Right cardiac atrium (tissue), 5 donors: ENCODE data around the gene RS1. TPM values are rescaled to one million over a fixed set of nuclear protein-coding genes. Genes with fewer than 3 reads are reported as not detected.

ENCODE experiments used
- ATAC-seq, 2 donors: fragments of 200-7000 bp; cut with Tn5 transposase; one replicate each; pipeline versions ENCODE4 v1.8.0 to v1.9.1; 2020; ENCODE audit warnings: moderate library complexity in 2 of 2, mild to moderate bottlenecking in 1 of 2
- DNase-seq, 3 donors: peaks; one replicate each; pipeline ENCODE4 v3.0.0-alpha.2; 2020
- H3K27ac ChIP-seq: one replicate; pipeline ENCODE4 v1.5.1; 2013; ENCODE audit warnings: mild to moderate bottlenecking, low read length, control low read depth, moderate library complexity
- H3K27me3 ChIP-seq: one replicate; pipeline ENCODE4 v1.6.1; 2013; ENCODE audit not compliant: control insufficient read depth, insufficient read depth
- H3K4me1 ChIP-seq: one replicate; pipeline ENCODE4 v1.6.1; 2013; ENCODE audit warnings: low read length; ENCODE audit not compliant: control insufficient read depth, insufficient read depth
- H3K4me3 ChIP-seq: one replicate; pipeline ENCODE4 v1.5.1; 2013; ENCODE audit warnings: low read length, control low read depth
- H3K9me3 ChIP-seq: one replicate; pipeline ENCODE4 v1.6.1; 2013; ENCODE audit warnings: low read length; ENCODE audit not compliant: control insufficient read depth
- WGBS: extraction: QIAGEN DNeasy Blood & Tissue Kit; methylation state at CpG from one replicate; pipeline ENCODE4 v1.1.7; 2013; 5-methylcytosine and 5-hydroxymethylcytosine counted together
- intact Hi-C, 4 donors: fragments of 100-400 bp; cut with DNase I; formaldehyde crosslinking; loops; one replicate each; pipeline versions ENCODE4 v1.11.0 to v1.14.0; 2022 to 2023
- long read RNA-seq, 4 donors: library from polyadenylated mRNA; unstranded; transcript quantifications; one replicate each; pipeline ENCODE4 v2.0.0, GENCODE V29; 2020 to 2021
- polyA plus RNA-seq: library from polyadenylated mRNA; stranded (reverse); fragments of 200-250 nt; gene quantifications from one replicate; pipeline ENCODE4 v1.2.3, GENCODE V29; 2013
- total RNA-seq, 4 donors: library from RNA; stranded (reverse); fragmentation: NEBNext Ultra II Directional; extraction: Animal tissue kit (Norgen Biotek cat#: 25700); gene quantifications; one replicate each; pipeline ENCODE4 v1.2.1, GENCODE V29; 2021
- donor health status: healthy with polysubstance abuse.
- donor health status: DM: no; HTN: yes; CAD: no.
- donor health status: DM: no; HTN: no; CAD: no.
- donor health status: DM: no; HTN: yes; CAD: no; lungs with severe emphysema.
- donor health status: DM: yes; HTN: yes; CAD: no.

Gene RS1
- not detected for total RNA-seq
- not detected for polyA plus RNA-seq
- long read RNA-seq, donor 1 = 0 reads
- long read RNA-seq, donor 2 = 0 reads
- long read RNA-seq, donor 3 = 0 reads
- long read RNA-seq, donor 4 = 0 reads

GRCh38 chrX:18672008-18672407, at the start of gene RS1:
TSS of gene RS1 (minus strand) at chrX:18672108. CDS start at chrX:18672068, 40 bp downstream.
- H3K9me3 ChIP-seq = no peaks in the 10 kb centered on the region
- no peak for DNase-seq
- no peaks in the 10 kb centered on the region for H3K4me1 ChIP-seq
- H3K27me3 ChIP-seq = no peaks in the 10 kb centered on the region
- H3K4me3 ChIP-seq = no peak within 1 kb of the TSS
- no peak within 1 kb of the TSS for H3K27ac ChIP-seq
- 87% methylated on average over 9 of the region's 10 CpGs for WGBS
- intact Hi-C loops = loop anchor here in 2 of 4 donors (10.0 kb wide), 1 partner anchor 213 kb away; no protein-coding TSS in a partner anchor
- no peak for ATAC-seq

- H3K9me3 ChIP-seq = no peaks in the 10 kb centered on the region
- intact Hi-C loops = no loop called here
- no peak overlapping the region for H3K27ac ChIP-seq
- H3K4me1 ChIP-seq = no peaks in the 10 kb centered on the region
- DNase-seq = no peak
- no peaks in the 10 kb centered on the region for H3K27me3 ChIP-seq
- ATAC-seq = no peak
- 78% methylated on average over 4 of the region's 4 CpGs for WGBS
- no peak overlapping the region for H3K4me3 ChIP-seq
These were observed 47.9 kb upstream of the RS1 start for GRCh38 chrX:18719852-18720251.

GRCh38 chrX:18714910-18715309, 43.0 kb upstream of the RS1 start:
- Histone ChIP-seq H3K9me3 (no peaks in the 10 kb centered on the region), H3K4me3 (no peak overlapping the region), H3K27ac (no peak overlapping the region), H3K27me3 (no peaks in the 10 kb centered on the region), H3K4me1 (no peaks in the 10 kb centered on the region)
- no peak for DNase-seq
- 94% methylated on average over 9 of the region's 9 CpGs for WGBS
- intact Hi-C loops = no loop called here
- ATAC-seq = no peak

GRCh38 chrX:18709833-18710232, 37.9 kb upstream of the RS1 start:
- ATAC-seq = no peak
- DNase-seq = no peak
- no peak overlapping the region for H3K4me3 ChIP-seq
- H3K27me3 ChIP-seq = no peaks in the 10 kb centered on the region
- H3K9me3 ChIP-seq = no peaks in the 10 kb centered on the region
- H3K27ac ChIP-seq = no peak overlapping the region
- intact Hi-C loops = no loop called here
- WGBS = 96% methylated on average over 3 of the region's 3 CpGs
- no peaks in the 10 kb centered on the region for H3K4me1 ChIP-seq

- H3K4me1 ChIP-seq = no peaks in the 10 kb centered on the region
- no peak for DNase-seq
- H3K9me3 ChIP-seq = no peaks in the 10 kb centered on the region
- no peaks in the 10 kb centered on the region for H3K27me3 ChIP-seq
- no peak for ATAC-seq
- no peak within 1 kb of the TSS for H3K4me3 ChIP-seq
- WGBS = 48% methylated on average over 8 of the region's 8 CpGs
- H3K27ac ChIP-seq = no peak within 1 kb of the TSS
- intact Hi-C loops = no loop called here
These were observed 35.6 kb upstream of the RS1 start, which contains the start of gene PPEF1 for GRCh38 chrX:18707426-18708049. TSS of gene PPEF1 (plus strand) at chrX:18707645. CDS start at chrX:18707781, 136 bp downstream.

- no peaks in the 10 kb centered on the region for H3K4me1 ChIP-seq
These were observed 30.7 kb upstream of the RS1 start for GRCh38 chrX:18702362-18703195.

GRCh38 chrX:18701621-18702361, 29.9 kb upstream of the RS1 start:
- Histone ChIP-seq H3K27ac (no peak overlapping the region), H3K4me1 (no peaks in the 10 kb centered on the region), H3K9me3 (no peaks in the 10 kb centered on the region), H3K4me3 (no peak overlapping the region), H3K27me3 (no peaks in the 10 kb centered on the region)
- ATAC-seq (peak in 1 of 2 donors; percentile 61), DNase-seq (peak; percentile 70 to 85 (median 74))
- intact Hi-C loops = no loop called here
- WGBS = 73% methylated on average over 5 of the region's 5 CpGs

More at GRCh38 chrX:18702362-18703195, 30.7 kb upstream of the RS1 start:
- Histone ChIP-seq H3K4me3 (no peak overlapping the region), H3K27ac (no peak overlapping the region), H3K27me3 (no peaks in the 10 kb centered on the region), H3K9me3 (no peaks in the 10 kb centered on the region)
- DNase-seq (no peak), ATAC-seq (peak; percentile 64 to 85)
- 52% methylated on average over 12 of the region's 12 CpGs for WGBS
- intact Hi-C loops = no loop called here

- Histone ChIP-seq H3K4me1 (no peaks in the 10 kb centered on the region), H3K4me3 (no peak overlapping the region), H3K27ac (no peak overlapping the region), H3K9me3 (no peaks in the 10 kb centered on the region), H3K27me3 (no peaks in the 10 kb centered on the region)
- intact Hi-C loops = no loop called here
- ATAC-seq = no peak
- DNase-seq = no peak
- 92% methylated on average over 12 of the region's 12 CpGs for WGBS
These were observed 27.1 kb upstream of the RS1 start for GRCh38 chrX:18698737-18699650.

- no peaks in the 10 kb centered on the region for H3K9me3 ChIP-seq
- DNase-seq (no peak), ATAC-seq (no peak)
- H3K27ac ChIP-seq = no peak overlapping the region
- H3K4me1 ChIP-seq = no peaks in the 10 kb centered on the region
- no peaks in the 10 kb centered on the region for H3K27me3 ChIP-seq
- WGBS = 94% methylated on average over 3 of the region's 3 CpGs
- intact Hi-C loops = no loop called here
- no peak overlapping the region for H3K4me3 ChIP-seq
These were observed 24.7 kb upstream of the RS1 start for GRCh38 chrX:18696653-18697052.

GRCh38 chrX:18692541-18692940, 20.6 kb upstream of the RS1 start:
- H3K27me3 ChIP-seq = no peaks in the 10 kb centered on the region
- 86% methylated on average over 4 of the region's 4 CpGs for WGBS
- H3K27ac ChIP-seq = no peak overlapping the region
- ATAC-seq (no peak), DNase-seq (no peak)
- no peaks in the 10 kb centered on the region for H3K4me1 ChIP-seq
- no peak overlapping the region for H3K4me3 ChIP-seq
- no peaks in the 10 kb centered on the region for H3K9me3 ChIP-seq
- intact Hi-C loops = no loop called here
